SK-N-MC (cell line): Measurements from ENCODE around the gene TYROBP.
"Not testable (repeated sequence)": the region's sequence is repeated elsewhere in the genome, so short reads cannot be mapped to it uniquely, and the experiment has no call there.

Experiments
- EZH2 ChIP-seq: fragments of 200-600 bp; sonication (generic); IDR thresholded peaks from one replicate; pipeline ENCODE4 v1.6.1; 2017; ENCODE audit warnings: antibody characterized with exemption
- FOXP2 ChIP-seq: optimal IDR thresholded peaks from 2 replicates; pipeline ENCODE3; 2011; ENCODE audit warnings: mild to moderate bottlenecking, moderate library complexity; ENCODE audit not compliant: insufficient read depth; ENCODE audit errors: extremely low read length, control extremely low read depth
- POLR2AphosphoS5 ChIP-seq: IDR thresholded peaks from 2 replicates; pipeline ENCODE4 v1.6.1; 2012; ENCODE audit warnings: mild to moderate bottlenecking, low read depth, low read length, borderline replicate concordance

DNA sequence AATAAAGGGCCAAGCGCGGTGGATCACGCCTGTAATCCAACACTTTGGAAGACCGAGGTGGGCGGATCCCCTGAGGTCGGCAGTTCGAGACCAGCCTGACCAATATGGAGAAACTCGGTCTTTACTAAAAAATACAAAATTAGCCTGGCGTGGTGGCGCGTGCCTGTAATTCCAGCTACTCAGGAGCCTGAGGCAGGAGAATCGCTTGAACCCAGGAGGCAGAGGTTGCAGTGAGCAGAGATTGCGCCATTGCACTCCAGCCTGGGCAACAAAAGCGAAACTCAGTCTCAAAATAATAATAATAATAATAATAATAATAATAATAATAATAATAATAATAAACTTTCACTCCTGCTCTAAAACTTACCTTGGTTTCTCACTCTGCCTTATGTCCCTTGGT is 2.3 kb upstream of the TYROBP start:
- TF ChIP-seq POLR2AphosphoS5, EZH2, FOXP2: not testable (repeated sequence)
